ENCODE results near the gene BAIAP2. TPM values are rescaled to one million over a fixed set of nuclear protein-coding genes. Genes with fewer than 3 reads are reported as not detected.
A peak's percentile ranks its signal among the peaks of the same experiment; 100 is the strongest.

The BAIAP2 gene
- total and polyA plus RNA-seq, 2 experiments from 2014 or later, result 27.1 to 49.7 TPM

GRCh38 chr17:80995131-80995530, 39.8 kb upstream of the BAIAP2 start:
- Histone ChIP-seq H2AFZ (no peak overlapping the region), H3K79me2 (peaks cover 12% of the 10 kb centered on the region), H3K9me2 (replicated peaks; ENCODE audit: insufficient read depth) (no peaks in the 10 kb centered on the region), H3K4me2 (no peak overlapping the region), H3K36me3 (replicated peaks; ENCODE audit: insufficient read depth, low read depth) (no peaks in the 10 kb centered on the region), H4K20me1 (ENCODE audit: insufficient read depth, poor library complexity, severe bottlenecking) (no peaks in the 10 kb centered on the region), H3K4me3 (no peak overlapping the region), H3K9me3 (ENCODE audit: low read depth) (no peaks in the 10 kb centered on the region), H3K27me3 (no peaks in the 10 kb centered on the region), H3K27ac (no peak overlapping the region), H3K4me1 (ENCODE audit: insufficient read depth) (peaks cover 10% of the 10 kb centered on the region)
- no peak for TF ChIP-seq EZH2phosphoT487 (IDR thresholded peaks at IDR 0.05; ENCODE audit: low read depth, severe bottlenecking, unreplicated experiment)
- no peak for TF ChIP-seq EZH2 (IDR thresholded peaks at IDR 0.05; ENCODE audit: borderline replicate concordance)
- TF ChIP-seq CTCF (IDR thresholded peaks at IDR 0.05; ENCODE audit: poor library complexity), result no peak
- 93% methylated on average over 13 of the region's 13 CpGs for WGBS (ENCODE audit: low lambda C conversion rate, missing lambda C conversion rate)
- DNase-seq (ENCODE audit: low spot score), result no peak

GRCh38 chr17:80996422-80997305, 38.3 kb upstream of the BAIAP2 start:
- DNase-seq (ENCODE audit: low spot score), result no peak
- H3K9me2 ChIP-seq (replicated peaks; ENCODE audit: insufficient read depth), result no peaks in the 10 kb centered on the region
- TF ChIP-seq EZH2 (IDR thresholded peaks at IDR 0.05; ENCODE audit: borderline replicate concordance) (no peak), CTCF (IDR thresholded peaks at IDR 0.05; ENCODE audit: poor library complexity) (no peak), EZH2phosphoT487 (IDR thresholded peaks at IDR 0.05; ENCODE audit: low read depth, severe bottlenecking, unreplicated experiment) (no peak)
- no peaks in the 10 kb centered on the region for H3K36me3 ChIP-seq (replicated peaks; ENCODE audit: insufficient read depth, low read depth)
- no peaks in the 10 kb centered on the region for H3K9me3 ChIP-seq (ENCODE audit: low read depth)
- H4K20me1 ChIP-seq (ENCODE audit: insufficient read depth, poor library complexity, severe bottlenecking), result no peaks in the 10 kb centered on the region
- no peak overlapping the region for H3K27ac ChIP-seq
- H3K27me3 ChIP-seq, result no peaks in the 10 kb centered on the region
- H2AFZ ChIP-seq, result no peak overlapping the region
- H3K4me2 ChIP-seq, result no peak overlapping the region
- H3K4me1 ChIP-seq (ENCODE audit: insufficient read depth), result peaks cover 10% of the 10 kb centered on the region
- peaks cover 9% of the 10 kb centered on the region for H3K79me2 ChIP-seq
- H3K4me3 ChIP-seq, result no peak overlapping the region
- 97% methylated on average over 25 of the region's 25 CpGs for WGBS (ENCODE audit: low lambda C conversion rate, missing lambda C conversion rate)

GRCh38 chr17:80997424-80998117, 37.4 kb upstream of the BAIAP2 start:
- H2AFZ ChIP-seq, result no peak overlapping the region
- WGBS (ENCODE audit: low lambda C conversion rate, missing lambda C conversion rate), result 95% methylated on average over 25 of the region's 32 CpGs
- H3K4me1 ChIP-seq (ENCODE audit: insufficient read depth), result peaks cover 9% of the 10 kb centered on the region
- H3K4me3 ChIP-seq, result no peak overlapping the region
- no peaks in the 10 kb centered on the region for H4K20me1 ChIP-seq (ENCODE audit: insufficient read depth, poor library complexity, severe bottlenecking)
- no peak overlapping the region for H3K27ac ChIP-seq
- no peaks in the 10 kb centered on the region for H3K9me2 ChIP-seq (replicated peaks; ENCODE audit: insufficient read depth)
- no peaks in the 10 kb centered on the region for H3K9me3 ChIP-seq (ENCODE audit: low read depth)
- DNase-seq (ENCODE audit: low spot score), result peak; percentile 4
- H3K79me2 ChIP-seq, result peaks cover 7% of the 10 kb centered on the region
- H3K4me2 ChIP-seq, result no peak overlapping the region
- no peaks in the 10 kb centered on the region for H3K36me3 ChIP-seq (replicated peaks; ENCODE audit: insufficient read depth, low read depth)
- peaks cover 4% of the 10 kb centered on the region for H3K27me3 ChIP-seq
- TF ChIP-seq EZH2 (IDR thresholded peaks at IDR 0.05; ENCODE audit: borderline replicate concordance) (no peak), EZH2phosphoT487 (IDR thresholded peaks at IDR 0.05; ENCODE audit: low read depth, severe bottlenecking, unreplicated experiment) (no peak)

All from hepatocyte (in vitro differentiated cells).